Measurements from ENCODE around the gene ABI1. TPM values are rescaled to one million over a fixed set of nuclear protein-coding genes. Genes with fewer than 3 reads are reported as not detected.
A peak's percentile ranks its signal among the peaks of the same experiment; 100 is the strongest.

Gene ABI1
- polyA plus RNA-seq, 2 of the 4 experiments (the other 2 are of a cell fraction): 35.8 to 67.6 TPM

DNA sequence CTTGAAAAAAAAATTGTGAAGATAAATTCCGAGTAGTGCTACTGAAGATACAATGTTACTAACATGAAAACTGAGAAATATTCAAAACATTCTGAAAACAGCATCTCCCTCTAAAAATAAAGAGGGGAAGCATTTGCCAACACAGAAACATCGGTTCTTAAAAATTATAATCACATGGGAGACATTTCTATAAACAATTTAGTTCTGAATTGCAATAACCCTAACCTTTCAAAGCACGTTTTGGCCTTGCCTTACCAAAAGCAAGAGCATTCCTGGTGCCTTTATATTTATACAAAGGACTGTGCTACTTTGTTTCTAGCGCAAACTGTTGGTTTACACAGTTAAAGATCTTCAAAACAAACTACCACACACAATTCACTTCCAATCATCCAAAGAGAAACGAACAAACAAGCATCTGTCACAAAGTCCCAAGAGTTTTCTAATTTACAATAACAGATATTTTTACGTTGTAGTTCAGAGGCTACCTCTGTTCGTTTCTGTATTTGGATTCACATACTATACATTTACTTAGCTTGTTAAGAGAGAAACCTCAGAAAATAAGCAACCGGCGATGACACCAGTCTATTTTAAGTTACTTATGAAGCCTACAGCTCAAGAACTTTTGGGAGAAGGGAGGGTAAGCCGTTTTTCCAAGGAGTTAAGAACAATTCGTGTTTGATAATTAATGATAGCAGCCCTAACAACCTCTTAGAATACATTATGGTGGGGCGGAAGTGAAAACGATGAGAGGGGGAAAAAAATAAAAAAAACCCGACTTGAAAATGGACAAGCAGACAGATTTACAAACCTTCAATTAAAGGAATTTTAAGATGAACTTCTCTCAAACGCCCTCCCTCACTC lies 1.3 kb downstream of the ABI1 start:
- DNase-seq (ENCODE audit: low read depth in 1 of 2, low spot score in 1 of 2): no peak
- POLR2A ChIA-PET: no interaction called here
- TF ChIP-seq, protein P1, sequence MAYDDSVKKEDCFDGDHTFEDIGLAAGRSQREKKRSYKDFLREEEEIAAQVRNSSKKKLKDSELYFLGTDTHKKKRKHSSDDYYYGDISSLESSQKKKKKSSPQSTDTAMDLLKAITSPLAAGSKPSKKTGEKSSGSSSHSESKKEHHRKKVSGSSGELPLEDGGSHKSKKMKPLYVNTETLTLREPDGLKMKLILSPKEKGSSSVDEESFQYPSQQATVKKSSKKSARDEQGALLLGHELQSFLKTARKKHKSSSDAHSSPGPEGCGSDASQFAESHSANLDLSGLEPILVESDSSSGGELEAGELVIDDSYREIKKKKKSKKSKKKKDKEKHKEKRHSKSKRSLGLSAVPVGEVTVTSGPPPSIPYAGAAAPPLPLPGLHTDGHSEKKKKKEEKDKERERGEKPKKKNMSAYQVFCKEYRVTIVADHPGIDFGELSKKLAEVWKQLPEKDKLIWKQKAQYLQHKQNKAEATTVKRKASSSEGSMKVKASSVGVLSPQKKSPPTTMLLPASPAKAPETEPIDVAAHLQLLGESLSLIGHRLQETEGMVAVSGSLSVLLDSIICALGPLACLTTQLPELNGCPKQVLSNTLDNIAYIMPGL (CRISPR knock-in tag; IDR thresholded peaks at IDR 0.05; ENCODE audit: borderline replicate concordance): no peak
- TF ChIP-seq, protein P2, sequence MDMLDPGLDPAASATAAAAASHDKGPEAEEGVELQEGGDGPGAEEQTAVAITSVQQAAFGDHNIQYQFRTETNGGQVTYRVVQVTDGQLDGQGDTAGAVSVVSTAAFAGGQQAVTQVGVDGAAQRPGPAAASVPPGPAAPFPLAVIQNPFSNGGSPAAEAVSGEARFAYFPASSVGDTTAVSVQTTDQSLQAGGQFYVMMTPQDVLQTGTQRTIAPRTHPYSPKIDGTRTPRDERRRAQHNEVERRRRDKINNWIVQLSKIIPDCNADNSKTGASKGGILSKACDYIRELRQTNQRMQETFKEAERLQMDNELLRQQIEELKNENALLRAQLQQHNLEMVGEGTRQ (IDR thresholded peaks at IDR 0.05): no peak
- TF ChIP-seq ZFP36 (IDR thresholded peaks at IDR 0.05; ENCODE audit: borderline replicate concordance, partially characterized antibody): no peak
- TF ChIP-seq, protein P3, sequence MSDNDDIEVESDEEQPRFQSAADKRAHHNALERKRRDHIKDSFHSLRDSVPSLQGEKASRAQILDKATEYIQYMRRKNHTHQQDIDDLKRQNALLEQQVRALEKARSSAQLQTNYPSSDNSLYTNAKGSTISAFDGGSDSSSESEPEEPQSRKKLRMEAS (IDR thresholded peaks at IDR 0.05): no peak
- TF ChIP-seq, protein P4, sequence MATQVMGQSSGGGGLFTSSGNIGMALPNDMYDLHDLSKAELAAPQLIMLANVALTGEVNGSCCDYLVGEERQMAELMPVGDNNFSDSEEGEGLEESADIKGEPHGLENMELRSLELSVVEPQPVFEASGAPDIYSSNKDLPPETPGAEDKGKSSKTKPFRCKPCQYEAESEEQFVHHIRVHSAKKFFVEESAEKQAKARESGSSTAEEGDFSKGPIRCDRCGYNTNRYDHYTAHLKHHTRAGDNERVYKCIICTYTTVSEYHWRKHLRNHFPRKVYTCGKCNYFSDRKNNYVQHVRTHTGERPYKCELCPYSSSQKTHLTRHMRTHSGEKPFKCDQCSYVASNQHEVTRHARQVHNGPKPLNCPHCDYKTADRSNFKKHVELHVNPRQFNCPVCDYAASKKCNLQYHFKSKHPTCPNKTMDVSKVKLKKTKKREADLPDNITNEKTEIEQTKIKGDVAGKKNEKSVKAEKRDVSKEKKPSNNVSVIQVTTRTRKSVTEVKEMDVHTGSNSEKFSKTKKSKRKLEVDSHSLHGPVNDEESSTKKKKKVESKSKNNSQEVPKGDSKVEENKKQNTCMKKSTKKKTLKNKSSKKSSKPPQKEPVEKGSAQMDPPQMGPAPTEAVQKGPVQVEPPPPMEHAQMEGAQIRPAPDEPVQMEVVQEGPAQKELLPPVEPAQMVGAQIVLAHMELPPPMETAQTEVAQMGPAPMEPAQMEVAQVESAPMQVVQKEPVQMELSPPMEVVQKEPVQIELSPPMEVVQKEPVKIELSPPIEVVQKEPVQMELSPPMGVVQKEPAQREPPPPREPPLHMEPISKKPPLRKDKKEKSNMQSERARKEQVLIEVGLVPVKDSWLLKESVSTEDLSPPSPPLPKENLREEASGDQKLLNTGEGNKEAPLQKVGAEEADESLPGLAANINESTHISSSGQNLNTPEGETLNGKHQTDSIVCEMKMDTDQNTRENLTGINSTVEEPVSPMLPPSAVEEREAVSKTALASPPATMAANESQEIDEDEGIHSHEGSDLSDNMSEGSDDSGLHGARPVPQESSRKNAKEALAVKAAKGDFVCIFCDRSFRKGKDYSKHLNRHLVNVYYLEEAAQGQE (IDR thresholded peaks at IDR 0.05): no peak
- no peak for TF ChIP-seq EP300 (IDR thresholded peaks at IDR 0.05)
- no peak for TF ChIP-seq HEYL (CRISPR knock-in tag; IDR thresholded peaks at IDR 0.05)
- no peak for TF ChIP-seq NFE2L2 (conservative IDR thresholded peaks at IDR 0.05; ENCODE audit: low read length)
- TF ChIP-seq FOSL2 (IDR thresholded peaks at IDR 0.05): no peak
- TF ChIP-seq FOSL2 (CRISPR knock-in tag; IDR thresholded peaks at IDR 0.05): no peak
- TF ChIP-seq RAD21 (conservative IDR thresholded peaks at IDR 0.05 in 1 of 2, IDR thresholded peaks at IDR 0.05 in 1 of 2): no peak
- no peak for TF ChIP-seq SREBF2 (IDR thresholded peaks at IDR 0.05)
- no peak for TF ChIP-seq FOSB (CRISPR knock-in tag; IDR thresholded peaks at IDR 0.05)
- TF ChIP-seq, protein P5, sequence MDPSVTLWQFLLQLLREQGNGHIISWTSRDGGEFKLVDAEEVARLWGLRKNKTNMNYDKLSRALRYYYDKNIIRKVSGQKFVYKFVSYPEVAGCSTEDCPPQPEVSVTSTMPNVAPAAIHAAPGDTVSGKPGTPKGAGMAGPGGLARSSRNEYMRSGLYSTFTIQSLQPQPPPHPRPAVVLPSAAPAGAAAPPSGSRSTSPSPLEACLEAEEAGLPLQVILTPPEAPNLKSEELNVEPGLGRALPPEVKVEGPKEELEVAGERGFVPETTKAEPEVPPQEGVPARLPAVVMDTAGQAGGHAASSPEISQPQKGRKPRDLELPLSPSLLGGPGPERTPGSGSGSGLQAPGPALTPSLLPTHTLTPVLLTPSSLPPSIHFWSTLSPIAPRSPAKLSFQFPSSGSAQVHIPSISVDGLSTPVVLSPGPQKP (IDR thresholded peaks at IDR 0.05; ENCODE audit: low read depth, low read length): no peak
- TF ChIP-seq RNF2 (IDR thresholded peaks at IDR 0.05; ENCODE audit: borderline replicate concordance, low read depth): no peak
- no peak for TF ChIP-seq SMC3 (IDR thresholded peaks at IDR 0.05)

DNA sequence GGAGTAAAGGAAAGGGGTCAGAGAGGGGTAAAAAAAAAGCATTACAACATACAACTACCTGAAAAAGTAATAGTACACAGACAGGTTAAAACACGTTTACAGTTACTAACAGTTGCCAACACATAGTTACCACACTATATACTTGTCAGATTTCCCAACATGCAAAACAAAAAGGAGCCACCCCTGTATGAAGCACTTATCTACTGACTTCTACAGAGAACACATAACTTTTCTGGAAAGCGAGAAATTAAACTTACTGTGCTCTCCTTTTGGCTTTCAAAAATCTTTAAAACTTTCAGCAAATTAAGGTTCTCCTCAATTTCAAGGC lies 2.1 kb downstream of the ABI1 start:
- WGBS (ENCODE audit: missing lambda C conversion rate): 64% methylated on average over 2 of the region's 2 CpGs
- H3K4me2 ChIP-seq: peak overlapping the region; percentile 82
- no peak for FAIRE-seq
- ChIA-PET POLR2A (no interaction called here), CTCF (no interaction called here)
- ATAC-seq: no peak
- H3K4me1 ChIP-seq: peaks cover 33% of the 10 kb centered on the region
- H3K9me3 ChIP-seq: no peaks in the 10 kb centered on the region
- peak overlapping the region; percentile 96; the same call in 2 of the 3 replicates for H3K4me3 ChIP-seq
- H3K27ac ChIP-seq: no peak overlapping the region; a peak in 1 of 6 replicates
- no peak for TF ChIP-seq HOXA7 (CRISPR knock-in tag; IDR thresholded peaks at IDR 0.05)
- TF ChIP-seq MAZ (IDR thresholded peaks at IDR 0.05; ENCODE audit: borderline replicate concordance, low read depth, low read length): no peak
- TF ChIP-seq SMC3 (IDR thresholded peaks at IDR 0.05): no peak
- no peak for TF ChIP-seq RNF2 (IDR thresholded peaks at IDR 0.05; ENCODE audit: borderline replicate concordance, low read depth)
- TF ChIP-seq, protein P6, sequence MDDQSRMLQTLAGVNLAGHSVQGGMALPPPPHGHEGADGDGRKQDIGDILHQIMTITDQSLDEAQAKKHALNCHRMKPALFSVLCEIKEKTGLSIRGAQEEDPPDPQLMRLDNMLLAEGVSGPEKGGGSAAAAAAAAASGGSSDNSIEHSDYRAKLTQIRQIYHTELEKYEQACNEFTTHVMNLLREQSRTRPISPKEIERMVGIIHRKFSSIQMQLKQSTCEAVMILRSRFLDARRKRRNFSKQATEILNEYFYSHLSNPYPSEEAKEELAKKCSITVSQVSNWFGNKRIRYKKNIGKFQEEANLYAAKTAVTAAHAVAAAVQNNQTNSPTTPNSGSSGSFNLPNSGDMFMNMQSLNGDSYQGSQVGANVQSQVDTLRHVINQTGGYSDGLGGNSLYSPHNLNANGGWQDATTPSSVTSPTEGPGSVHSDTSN (IDR thresholded peaks at IDR 0.05): no peak
- TF ChIP-seq ZNF302 (CRISPR knock-in tag; IDR thresholded peaks at IDR 0.05): no peak
- no peak for TF ChIP-seq MAFK (IDR thresholded peaks at IDR 0.05; ENCODE audit: partially characterized antibody)
- TF ChIP-seq CHD2 (IDR thresholded peaks at IDR 0.05; ENCODE audit: low read length, partially characterized antibody): no peak
- no peak for TF ChIP-seq TP53 (CRISPR knock-in tag; IDR thresholded peaks at IDR 0.05)
- no peak for TF ChIP-seq HOXB5 (CRISPR knock-in tag; IDR thresholded peaks at IDR 0.05)
- TF ChIP-seq CHD4 (IDR thresholded peaks at IDR 0.05; ENCODE audit: borderline replicate concordance): no peak
- DNase-seq (ENCODE audit: low read depth in 1 of 2, low spot score in 1 of 2): no peak

More for the DNA sequence above, 1.3 kb downstream of the ABI1 start:
- peaks cover 27% of the 10 kb centered on the region for H3K4me1 ChIP-seq
- 5% methylated on average over 15 of the region's 15 CpGs for WGBS (ENCODE audit: missing lambda C conversion rate)
- no peak for ATAC-seq
- H3K9me3 ChIP-seq: no peaks in the 10 kb centered on the region
- CTCF ChIA-PET: interaction anchor here (1.2 kb wide), 1 partner anchor 16 kb away, joined by 3 read pairs; no protein-coding TSS in a partner anchor
- peak overlapping the region; percentile 82 for H3K4me2 ChIP-seq
- FAIRE-seq: no peak
- peak overlapping the region; percentile 74 to 94 for H3K27ac ChIP-seq
- peak overlapping the region; percentile 96 for H3K4me3 ChIP-seq

Data from A549 (cell line).